Measurements from ENCODE around the gene RHOBTB1. TPM values are rescaled to one million over a fixed set of nuclear protein-coding genes. Genes with fewer than 3 reads are reported as not detected.

RHOBTB1 gene
- total RNA-seq, 1 experiment from 2014 or later = 2.5 TPM

DNA sequence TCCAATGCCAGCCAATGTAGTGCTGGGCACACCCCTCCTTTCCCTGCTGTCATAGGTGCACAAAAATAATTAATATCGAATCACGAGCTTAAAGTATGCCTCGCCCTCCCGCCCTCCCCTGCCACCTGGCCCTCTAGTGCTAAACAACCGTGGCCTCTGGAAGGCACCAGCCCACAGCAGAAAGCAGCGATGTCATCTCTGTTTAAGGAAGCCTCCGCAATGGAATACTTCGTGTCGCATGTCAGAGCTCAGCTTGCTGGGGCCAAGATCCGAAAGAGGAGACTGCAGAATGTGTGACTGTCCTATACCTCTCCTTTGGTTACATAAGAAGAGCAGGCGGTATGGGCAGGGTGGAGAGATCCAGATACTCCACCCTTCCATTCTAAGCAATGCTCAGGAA, 71.5 kb downstream of the RHOBTB1 start:
- no peak for DNase-seq
- H4K8ac ChIP-seq (replicated peaks; ENCODE audit: insufficient read length, low read depth, low read length) = no peak overlapping the region
- H3K9me3 ChIP-seq (ENCODE audit: control insufficient read depth, low read depth, low read length) = no peaks in the 10 kb centered on the region
- H3K4me2 ChIP-seq (ENCODE audit: insufficient read depth, insufficient read length, low read length) = no peak overlapping the region
- peaks cover 2% of the 10 kb centered on the region for H3K4me1 ChIP-seq (ENCODE audit: insufficient read depth, low read length)
- no peak overlapping the region for H4K5ac ChIP-seq (ENCODE audit: insufficient read length, low read depth, low read length)
- no peaks in the 10 kb centered on the region for H3K27me3 ChIP-seq (ENCODE audit: insufficient read depth, low read length)
- Mint-ChIP-seq H3K4me1 (peaks cover 25 to 31% of the 10 kb centered on the region in 2 experiments), H3K9me3 (no peaks in the 10 kb centered on the region), H3K27me3 (ENCODE audit: low read depth) (no peaks in the 10 kb centered on the region), H3K4me3 (no peak overlapping the region), H3K36me3 (ENCODE audit: insufficient read depth in 1 of 3, low read depth in 3 of 3) (peaks cover 0 to 5% (median 3%) of the 10 kb centered on the region in 3 experiments; a peak in 2 of 7 replicates), H3K27ac (peak overlapping the region in 1 of 3 experiments; percentile 71; a peak in 1 of 7 replicates)
- no peak overlapping the region for H4K91ac ChIP-seq (ENCODE audit: insufficient read length, low read depth, low read length)
- H3K79me2 ChIP-seq (ENCODE audit: insufficient read depth, low read length) = no peaks in the 10 kb centered on the region
- no peaks in the 10 kb centered on the region for H4K20me1 ChIP-seq (ENCODE audit: control insufficient read depth, insufficient read depth, insufficient read length)
- no peak overlapping the region for H2AK5ac ChIP-seq (ENCODE audit: insufficient read length, low read length)
- no peak overlapping the region for H3K9ac ChIP-seq (ENCODE audit: extremely low read depth, insufficient read length, low read length)
- H2BK120ac ChIP-seq (ENCODE audit: low read depth, low read length, poor library complexity, severe bottlenecking) = no peak overlapping the region
- H2BK20ac ChIP-seq (ENCODE audit: low read depth, low read length, poor library complexity, severe bottlenecking) = no peak overlapping the region
- no CpG with 5 or more reads among the region's 11 CpGs for WGBS (ENCODE audit: extremely low coverage, insufficient read length, low lambda C conversion rate)
- no peak for TF ChIP-seq CTCF (conservative IDR thresholded peaks at IDR 0.05)
- H2BK15ac ChIP-seq (ENCODE audit: low read depth, low read length) = no peak overlapping the region
- H3K27ac ChIP-seq (ENCODE audit: insufficient read length, low read depth, low read length) = no peak overlapping the region
- H2AFZ ChIP-seq (ENCODE audit: low read length) = no peak overlapping the region
- H3T11ph ChIP-seq (ENCODE audit: low read length) = no peak overlapping the region
- H2BK5ac ChIP-seq (ENCODE audit: insufficient read length, low read length) = no peak overlapping the region
- H3K23me2 ChIP-seq (ENCODE audit: insufficient read length, low read depth, low read length, poor library complexity, severe bottlenecking) = no peaks in the 10 kb centered on the region
- H3K4ac ChIP-seq (ENCODE audit: low read depth, low read length) = no peak overlapping the region
- no peak overlapping the region for H3K56ac ChIP-seq (ENCODE audit: insufficient read length, low read depth, low read length)
- H3K18ac ChIP-seq (ENCODE audit: insufficient read length, low read depth, low read length) = no peak overlapping the region
- no peak overlapping the region for H2BK12ac ChIP-seq (ENCODE audit: insufficient read length, low read depth, low read length)
- no peak overlapping the region for H3K14ac ChIP-seq (ENCODE audit: insufficient read depth, low read length)
- H3K23ac ChIP-seq (ENCODE audit: insufficient read length, low read depth, low read length) = no peak overlapping the region
- no peaks in the 10 kb centered on the region for H3K79me1 ChIP-seq (ENCODE audit: insufficient read depth, low read depth, low read length, poor library complexity, severe bottlenecking)

Data from H9 (cell line).